ENCODE data around the gene STRA6.

GRCh38 chr15:74176262-74177214, 26.0 kb downstream of the STRA6 start:
- TF ChIP-seq SUZ12 (IDR thresholded peaks at IDR 0.05; ENCODE audit: extremely low read depth, insufficient read depth, insufficient read length): no peak
- TF ChIP-seq YY1 (IDR thresholded peaks at IDR 0.05; ENCODE audit: insufficient read depth, insufficient read length): no peak

All from NT2/D1 (cell line).